NCI-H2227 (cell line): Measurements from ENCODE around the gene PLAGL2.
A peak's percentile ranks its signal among the peaks of the same experiment; 100 is the strongest.
"Not testable (repeated sequence)": the region's sequence is repeated elsewhere in the genome, so short reads cannot be mapped to it uniquely, and the experiment has no call there.

Source experiments
- DNase-seq: peaks from one replicate; lab custom pipeline; 2025; ENCODE audit not compliant: unreplicated experiment; lab: John Stamatoyannopoulos, UW

Gene PLAGL2

DNA sequence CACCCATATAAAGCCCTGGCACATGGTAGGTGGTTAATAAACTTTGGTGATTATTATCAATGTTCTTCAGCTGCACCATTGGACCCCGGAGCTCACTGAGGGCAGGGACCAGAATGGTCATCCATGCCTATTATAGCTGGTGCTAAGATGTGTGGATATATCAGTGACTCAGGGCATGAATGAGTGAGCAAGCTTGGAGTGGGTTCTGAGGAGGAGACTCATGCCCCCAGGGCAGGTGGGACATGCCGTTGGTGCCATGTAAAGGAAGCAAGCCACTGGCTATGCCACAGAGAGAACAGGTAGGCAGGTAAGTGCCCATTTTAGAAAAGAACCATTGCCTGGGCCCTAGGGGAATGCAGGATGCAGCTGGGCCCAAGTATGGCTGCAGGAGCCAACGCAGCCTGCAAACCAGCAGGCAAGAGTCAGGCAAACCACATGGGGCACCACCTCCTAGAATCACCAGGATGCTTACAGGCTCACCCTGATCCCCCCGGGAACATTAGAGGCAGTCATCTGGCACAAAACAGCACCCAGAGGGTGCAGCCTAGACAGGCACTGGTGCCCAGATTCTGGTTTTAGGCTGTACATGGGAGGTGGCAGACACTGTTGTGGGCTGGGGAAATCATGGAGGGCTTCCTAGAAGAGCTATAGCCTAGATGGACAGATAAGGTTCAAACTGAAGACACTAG is 23.5 kb downstream of the PLAGL2 start:
- no peak for DNase-seq

DNA sequence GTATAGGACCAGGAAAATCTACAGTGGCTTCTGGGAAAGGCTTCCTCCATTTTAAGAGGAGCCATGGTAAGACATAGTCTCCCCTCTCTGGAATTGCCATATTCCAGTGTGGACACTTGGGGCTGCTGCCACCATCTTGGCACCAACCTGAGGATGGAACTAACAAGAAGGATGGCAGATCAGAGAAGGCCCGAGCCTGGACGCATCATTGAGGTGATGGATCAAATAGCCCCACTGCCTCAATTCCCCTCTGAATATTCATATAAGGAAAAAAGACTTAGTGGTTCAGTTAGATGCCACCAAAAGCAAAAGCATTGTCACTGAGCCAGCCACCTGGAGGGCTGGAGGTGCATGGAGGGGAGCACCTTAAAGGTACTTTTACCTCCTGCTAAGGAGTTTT is 25.9 kb downstream of the PLAGL2 start:
- DNase-seq = no peak

DNA sequence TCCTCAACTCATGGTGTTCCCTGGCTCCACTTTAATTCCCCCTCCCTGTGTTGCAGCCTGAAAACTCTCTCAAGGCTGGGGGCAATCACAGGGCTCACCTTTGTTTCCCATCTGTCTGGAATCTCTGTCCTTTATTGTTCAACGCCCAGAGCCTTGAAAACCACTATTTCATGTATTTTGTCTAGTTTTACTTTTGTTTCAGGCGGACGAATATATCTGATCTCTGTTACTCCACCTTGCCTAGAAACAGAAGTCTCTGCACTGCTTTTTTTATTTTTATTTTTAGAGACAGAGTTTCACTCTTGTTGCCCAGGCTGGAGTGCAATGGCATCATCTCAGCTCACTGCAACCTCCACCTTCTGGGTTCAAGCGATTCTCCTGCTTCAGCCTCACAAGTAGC is 27.6 kb downstream of the PLAGL2 start:
- DNase-seq = no peak

DNA sequence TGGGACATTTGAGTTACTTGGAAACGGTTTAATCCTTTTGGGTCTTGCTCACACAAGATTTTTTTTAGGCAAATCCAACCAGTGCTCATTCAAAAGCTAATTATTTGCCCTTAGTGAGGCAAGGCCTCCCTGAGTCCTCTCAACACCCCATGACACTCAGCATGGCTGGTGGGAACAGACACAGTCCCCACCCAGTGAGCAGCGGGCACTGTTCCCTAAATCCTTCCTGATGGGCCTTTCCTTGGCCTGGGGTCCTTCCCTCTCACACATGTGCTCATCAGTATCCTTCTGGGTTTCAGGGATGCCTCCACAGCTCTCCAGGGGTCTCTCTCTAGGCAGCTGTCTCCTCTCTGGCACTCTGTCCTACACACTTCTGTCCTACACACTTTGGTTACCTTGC is 28.0 kb downstream of the PLAGL2 start:
- no peak for DNase-seq

DNA sequence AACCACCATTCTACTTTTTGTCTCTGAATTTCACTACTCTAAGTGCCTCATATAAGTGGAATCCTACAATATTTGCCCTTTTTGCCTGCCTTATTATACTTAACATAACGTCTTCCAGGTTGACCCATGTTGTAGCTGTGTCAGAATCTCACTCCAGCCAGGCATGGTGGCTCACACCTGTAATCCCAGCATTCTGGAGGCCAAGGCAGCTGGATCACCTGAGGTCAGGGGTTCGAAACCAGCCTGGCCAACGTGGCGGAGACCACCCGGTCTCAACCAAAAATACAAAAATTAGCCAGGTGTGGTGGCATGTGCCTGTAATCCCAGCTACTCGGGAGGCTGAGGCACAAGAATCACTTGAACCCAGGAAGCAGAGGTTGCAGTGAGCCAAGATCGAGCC is 29.8 kb downstream of the PLAGL2 start:
- not testable (repeated sequence) for DNase-seq

DNA sequence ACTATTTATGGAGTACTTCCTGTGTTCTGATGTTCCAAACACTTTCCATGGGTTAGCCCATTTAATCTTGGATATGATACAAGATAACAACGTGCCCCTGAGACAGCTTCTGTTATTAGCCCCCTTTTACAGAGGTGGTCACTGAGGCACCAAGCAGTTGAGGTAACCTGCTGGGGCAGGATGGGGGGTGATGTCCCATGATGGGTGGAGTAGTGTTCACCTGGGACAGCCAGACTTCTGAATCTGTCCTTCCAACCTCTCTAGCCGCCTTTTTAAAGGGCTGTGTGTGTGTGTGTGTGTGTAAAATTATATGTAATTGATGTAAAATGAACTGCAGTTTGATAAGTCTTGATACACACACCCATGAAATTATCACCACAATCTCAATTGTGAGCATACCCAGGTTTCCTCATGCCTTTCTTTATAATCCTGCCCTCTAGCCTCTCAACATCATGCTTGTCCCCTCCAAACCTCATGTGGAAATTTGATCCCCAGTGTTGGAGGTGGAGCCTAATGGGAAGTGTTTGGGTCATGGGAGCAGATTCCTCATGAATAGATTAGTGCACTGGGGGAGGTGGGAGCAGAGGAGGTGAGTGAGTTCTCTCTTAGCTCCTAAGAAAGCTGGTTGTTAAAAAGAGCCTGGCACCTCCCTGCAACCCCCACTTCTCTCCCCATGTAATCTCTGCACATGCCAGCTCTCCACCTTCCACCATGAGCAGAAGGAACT is 39.2 kb downstream of the PLAGL2 start:
- DNase-seq = no peak

DNA sequence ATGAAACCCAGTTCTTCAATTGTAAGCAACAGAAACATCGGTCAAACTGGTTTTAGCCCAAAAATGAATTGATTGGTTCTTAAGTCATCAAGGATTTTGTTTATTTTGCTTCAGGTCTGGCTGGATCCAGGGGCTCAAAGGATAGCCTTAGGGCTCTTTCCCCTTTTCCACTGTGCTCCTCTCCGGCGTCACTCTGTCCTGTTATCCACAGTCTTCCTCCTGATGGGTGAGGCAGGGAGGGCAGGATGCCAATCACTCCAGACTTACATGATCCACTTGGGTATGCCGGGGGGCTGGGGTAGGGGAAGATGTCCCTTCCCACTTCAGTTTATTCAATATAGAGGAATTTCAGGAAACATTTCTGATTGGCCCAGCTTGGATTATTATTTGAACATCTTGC is 40.0 kb downstream of the PLAGL2 start:
- DNase-seq = no peak

DNA sequence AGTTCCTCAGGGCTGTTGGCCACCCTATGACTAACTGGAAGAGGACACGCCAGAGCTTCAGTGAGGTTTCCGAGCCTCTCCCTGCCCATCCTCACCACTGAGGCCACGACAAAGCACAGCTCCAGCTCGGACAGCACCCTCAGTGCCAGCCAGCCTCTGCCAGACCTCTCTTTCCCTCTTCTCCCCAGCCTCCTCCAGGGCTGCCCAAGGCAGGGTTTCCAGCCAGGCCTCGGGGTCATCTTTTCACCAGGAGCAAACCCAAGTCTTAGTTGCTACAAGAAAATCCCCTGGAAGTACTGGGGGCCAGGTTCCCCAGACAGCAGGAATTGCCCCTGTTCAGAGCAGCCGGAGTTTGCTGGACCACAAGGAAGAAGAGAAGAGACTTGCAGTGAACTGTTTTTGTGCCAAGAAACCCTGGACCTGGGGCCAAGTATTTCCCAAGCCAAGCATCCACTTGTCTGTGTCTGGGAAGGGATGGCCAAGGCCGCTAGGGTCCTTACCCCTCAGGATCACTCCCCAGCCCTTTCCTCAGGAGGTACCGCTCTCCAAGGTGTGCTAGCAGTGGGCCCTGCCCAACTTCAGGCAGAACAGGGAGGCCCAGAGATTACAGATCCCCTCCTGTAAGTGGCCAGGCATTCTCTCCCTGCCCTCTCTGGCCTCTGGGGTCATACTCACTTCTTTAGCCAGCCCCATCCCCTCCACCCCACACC is 41.6 kb downstream of the PLAGL2 start:
- no peak for DNase-seq

DNA sequence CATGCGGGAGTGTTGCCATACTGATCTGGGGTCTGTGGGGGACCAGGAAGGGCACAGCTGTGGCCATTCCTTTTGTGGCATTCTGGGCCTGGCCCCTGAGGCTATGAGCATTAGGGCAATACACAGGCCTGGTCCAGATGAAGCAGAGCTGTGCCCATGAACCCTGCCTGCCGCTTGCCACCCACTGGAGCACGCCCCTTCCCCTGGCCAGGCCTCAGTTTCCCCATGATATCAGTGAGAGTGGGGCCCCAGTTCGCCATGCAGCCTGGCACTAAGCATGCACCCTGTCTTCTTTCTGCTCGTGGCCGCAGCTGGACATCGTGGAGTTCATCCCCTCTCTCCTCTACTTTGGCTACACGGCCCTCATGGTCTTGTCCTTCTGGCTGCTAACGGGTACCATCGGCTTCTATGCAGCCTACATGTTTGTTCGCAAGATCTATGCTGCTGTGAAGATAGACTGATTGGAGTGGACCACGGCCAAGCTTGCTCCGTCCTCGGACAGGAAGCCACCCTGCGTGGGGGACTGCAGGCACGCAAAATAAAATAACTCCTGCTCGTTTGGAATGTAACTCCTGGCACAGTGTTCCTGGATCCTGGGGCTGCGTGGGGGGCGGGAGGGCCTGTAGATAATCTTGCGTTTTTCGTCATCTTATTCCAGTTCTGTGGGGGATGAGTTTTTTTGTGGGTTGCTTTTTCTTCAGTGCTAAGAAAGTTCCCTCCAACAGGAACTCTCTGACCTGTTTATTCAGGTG is 42.4 kb downstream of the PLAGL2 start:
- no peak for DNase-seq

DNA sequence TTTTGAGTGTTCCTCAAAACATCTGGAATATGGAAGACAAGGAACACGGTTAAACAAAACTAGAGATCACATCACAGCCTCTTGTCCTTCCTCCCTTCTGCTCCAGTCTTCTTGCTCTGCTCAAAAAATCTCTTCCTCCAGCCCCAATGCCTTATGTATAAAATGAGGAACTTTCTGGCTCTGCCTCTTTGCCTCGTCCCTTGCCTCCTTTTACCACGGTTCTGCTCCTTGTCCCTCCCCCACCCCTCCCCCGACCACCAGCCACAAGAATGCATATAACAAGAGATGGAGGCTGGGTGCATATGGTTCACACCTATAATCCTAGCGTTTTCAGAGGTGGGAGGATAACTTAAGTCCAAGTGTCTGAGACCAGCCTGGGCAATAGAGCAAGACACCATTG is 43.6 kb downstream of the PLAGL2 start:
- no peak for DNase-seq

DNA sequence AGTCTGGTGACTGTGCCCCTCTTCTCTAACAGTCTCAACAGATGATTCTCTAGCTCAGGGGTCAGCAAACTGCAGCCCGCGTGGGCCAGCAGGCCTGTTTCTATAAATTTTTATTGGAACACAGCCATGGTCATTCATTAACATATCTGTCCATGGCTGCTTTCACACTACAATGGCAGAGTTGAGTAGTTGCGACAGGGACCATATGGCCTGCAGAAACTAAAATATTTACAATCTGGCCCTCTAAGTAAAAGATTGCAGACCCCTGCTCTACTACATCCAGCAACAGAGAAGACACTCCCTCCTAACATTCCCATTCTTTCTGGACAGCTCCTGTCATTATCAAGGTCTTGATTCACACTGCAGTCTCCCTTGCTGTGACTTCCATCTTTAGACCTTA is 45.2 kb downstream of the PLAGL2 start:
- no peak for DNase-seq

DNA sequence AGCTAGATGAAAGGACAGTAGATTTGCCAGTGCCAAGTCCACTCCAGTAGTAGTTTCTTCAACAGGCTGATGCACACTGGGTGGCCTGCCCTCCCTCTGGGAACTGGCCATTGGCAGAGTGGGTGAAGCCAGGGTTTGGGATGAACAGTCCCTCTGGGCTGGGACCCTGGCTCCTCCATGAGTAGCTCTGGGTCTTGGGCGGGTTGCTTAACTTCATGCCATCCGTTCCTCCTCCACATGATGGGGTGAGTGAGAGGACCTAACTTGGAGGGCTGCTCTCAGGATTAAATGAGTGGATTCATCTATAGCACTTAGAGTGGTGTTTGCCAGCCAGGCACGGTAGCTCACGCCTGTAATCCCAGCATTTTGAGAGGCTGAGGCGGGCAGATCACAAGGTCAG is 47.2 kb downstream of the PLAGL2 start:
- no peak for DNase-seq

DNA sequence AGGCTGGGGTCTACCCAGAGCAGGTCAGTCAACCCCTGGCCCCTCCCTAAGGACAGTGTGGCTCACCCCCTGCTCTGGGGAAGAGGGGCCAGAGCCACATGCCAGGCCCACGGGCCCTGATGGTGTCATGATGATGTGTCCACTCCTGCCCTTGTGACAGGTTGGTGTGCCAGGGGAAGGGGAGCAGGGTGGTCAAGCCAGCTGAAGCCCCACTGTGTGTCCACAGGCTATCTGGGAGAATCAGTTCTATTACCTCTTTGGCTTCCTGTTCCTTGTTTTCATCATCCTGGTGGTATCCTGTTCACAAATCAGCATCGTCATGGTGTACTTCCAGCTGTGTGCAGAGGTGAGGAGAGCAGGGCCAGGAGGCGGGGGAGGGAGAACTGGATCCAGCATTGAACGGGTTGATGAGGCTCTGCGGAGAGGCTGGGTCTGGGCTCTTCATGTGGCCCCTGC is 47.7 kb downstream of the PLAGL2 start:
- no peak for DNase-seq

DNA sequence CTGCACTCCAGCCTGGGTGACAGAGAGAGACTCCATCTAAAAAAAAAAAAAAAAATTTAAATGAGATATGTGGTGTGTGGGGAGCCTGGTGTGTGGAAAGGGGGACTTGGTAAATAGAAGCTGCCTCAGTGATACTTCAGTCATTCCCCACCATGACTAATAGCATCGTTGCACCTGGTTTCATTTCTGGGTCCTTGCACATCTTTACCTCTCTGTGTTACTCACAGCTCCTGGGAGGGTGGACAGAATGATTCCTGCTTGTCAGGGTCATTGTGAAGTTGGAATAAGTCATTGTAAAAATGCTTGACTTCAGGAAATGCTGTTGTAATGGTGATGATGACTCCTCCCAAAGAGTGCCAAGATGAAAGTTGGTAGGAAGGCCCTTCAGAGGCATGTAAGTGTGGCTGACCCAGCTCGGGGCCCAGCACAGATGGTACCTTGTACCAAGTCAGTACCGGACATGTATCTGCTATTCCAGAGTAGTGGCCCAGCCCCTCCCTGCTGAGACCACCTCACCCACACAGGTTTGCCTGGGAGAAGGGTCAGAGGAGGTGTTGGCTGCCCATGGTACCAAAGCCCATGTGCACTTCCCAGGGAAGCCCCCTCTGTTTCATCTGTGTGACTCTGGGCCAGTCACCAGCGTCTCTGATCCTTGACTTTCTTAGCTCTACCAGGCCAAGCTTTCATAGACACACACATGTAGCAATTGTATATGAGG is 48.4 kb downstream of the PLAGL2 start:
- DNase-seq = no peak

DNA sequence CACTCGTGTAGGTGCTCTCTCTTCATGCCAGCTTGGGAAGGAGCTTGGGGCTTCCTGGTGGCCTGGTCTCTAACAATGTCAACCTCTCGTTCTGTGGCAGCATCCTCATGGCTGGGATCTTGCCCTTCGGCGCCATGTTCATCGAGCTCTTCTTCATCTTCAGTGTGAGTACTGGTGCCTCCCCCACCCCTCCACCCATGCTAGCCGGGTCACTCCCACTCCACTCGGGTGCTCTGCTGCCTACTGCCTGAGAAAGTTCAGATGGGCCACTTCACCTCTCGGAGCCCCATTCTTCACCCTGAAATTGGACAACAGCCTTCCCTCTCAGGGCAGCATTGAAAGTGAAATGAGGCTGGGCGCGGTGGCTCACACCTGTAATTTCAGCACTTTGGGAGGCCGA is 49.2 kb downstream of the PLAGL2 start:
- DNase-seq = no peak

DNA sequence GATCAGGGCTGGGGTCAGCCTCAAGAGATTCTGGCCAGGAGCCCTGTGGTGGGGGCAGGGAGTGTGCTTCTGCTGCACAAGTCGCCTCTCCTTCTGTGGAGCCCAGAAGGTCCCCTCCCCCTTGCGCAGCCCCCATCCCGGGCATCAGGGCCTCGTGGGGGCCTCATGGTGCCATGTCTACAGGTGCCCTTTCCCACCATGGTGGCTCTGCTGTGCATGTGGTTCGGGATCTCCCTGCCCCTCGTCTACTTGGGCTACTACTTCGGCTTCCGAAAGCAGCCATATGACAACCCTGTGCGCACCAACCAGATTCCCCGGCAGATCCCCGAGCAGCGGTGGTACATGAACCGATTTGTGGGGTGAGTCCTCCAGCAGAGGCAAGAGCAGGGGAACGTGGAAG is 49.9 kb downstream of the PLAGL2 start:
- no peak for DNase-seq

DNA sequence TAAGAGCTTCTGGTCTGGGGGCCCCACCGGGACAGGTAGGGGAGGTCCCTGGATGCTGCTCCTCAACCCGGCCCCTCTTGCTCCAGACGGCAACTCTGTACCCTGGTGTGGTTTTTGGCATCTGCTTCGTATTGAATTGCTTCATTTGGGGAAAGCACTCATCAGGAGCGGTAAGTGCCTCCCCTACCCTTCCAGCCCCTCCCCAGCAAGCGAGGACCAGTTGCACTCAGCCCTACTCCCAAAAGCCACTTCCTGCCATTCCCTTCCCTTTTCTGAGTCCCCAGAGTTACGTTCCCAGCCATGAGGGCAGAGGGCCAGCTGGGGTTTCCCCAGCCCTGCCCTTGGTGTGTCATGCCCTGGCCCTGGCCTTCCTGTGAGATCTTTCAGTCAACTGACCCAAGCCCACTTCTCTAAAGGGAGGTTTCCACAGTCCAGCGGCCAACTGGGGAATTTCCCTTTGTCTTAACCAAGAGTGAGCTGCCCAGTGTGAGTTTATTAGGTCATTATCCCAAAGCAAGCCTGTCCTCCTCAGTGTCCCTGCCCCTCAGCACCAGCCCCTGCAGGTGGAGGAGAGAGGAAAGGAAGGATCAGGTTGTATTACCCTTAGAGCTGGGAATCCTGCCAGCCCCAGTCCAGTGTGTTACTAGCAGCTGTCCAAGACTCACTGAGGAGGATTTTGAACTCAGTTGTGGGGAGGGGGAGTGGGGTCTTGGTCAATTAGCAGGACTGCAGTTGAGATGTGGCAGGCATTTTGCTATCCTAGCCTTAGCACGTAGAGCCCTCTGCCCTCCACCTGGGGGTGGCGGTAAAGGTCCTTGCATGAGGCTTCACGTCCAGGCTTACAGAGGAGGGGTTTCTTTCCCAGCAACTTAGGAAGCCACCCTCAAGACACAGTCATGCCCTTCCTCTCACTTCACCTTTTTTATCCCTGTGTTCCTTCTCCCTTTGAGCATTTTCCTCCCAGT is 52.2 kb downstream of the PLAGL2 start:
- peak; percentile 37 for DNase-seq

DNA sequence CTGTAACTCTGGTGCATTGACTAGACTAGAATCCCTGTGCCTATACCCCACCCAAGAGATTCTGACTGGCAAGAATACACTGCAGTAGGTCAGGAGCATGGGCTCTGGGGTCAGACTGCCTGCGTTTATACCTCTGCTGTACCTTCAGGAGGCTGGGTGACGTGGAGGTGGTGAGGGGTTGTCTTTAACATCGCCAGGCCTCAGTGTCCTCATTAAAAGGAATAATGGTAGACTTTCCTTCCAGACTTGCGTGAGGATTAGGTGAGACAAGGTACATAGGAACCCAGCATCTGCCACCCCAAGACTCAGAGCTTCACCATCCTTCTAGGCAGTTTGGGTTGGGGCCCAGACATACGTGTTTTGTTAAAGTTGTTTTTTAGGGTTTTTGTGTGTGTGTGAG is 53.8 kb downstream of the PLAGL2 start:
- no peak for DNase-seq

DNA sequence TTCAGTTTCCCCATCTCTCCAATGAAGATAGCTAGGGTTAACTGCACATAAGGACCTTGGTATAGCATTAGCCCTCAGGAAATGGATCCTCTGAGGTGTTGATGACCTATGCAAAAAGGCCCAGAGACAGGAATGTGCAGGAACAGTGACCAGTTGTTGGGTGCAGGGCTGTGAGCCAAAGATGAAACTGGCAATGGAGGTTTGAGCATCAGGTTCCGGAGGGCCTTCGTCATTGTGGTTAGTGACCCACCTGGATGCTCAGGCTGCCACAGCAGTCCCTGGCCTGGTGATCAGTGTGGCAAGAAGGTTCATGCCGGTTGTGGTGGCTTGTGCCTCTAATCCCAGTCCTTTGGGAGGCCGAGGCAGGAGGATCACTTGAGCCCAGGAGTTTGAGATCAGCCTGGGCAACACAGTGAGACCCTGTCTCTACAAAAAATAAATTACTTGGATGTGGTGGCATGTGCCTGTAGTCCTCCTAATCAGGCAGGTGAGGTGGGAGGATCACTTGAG is 54.3 kb downstream of the PLAGL2 start:
- no peak for DNase-seq
